LNCAP (cell line): ENCODE data around the gene RABGAP1.

Source experiments
- TF ChIP-seq, protein P1 (sequence below): fragments of 450-650 bp; IDR thresholded peaks from 2 replicates; pipeline ENCODE4 v1.5.1; 2017; ENCODE audit warnings: mild to moderate bottlenecking

Gene RABGAP1

DNA sequence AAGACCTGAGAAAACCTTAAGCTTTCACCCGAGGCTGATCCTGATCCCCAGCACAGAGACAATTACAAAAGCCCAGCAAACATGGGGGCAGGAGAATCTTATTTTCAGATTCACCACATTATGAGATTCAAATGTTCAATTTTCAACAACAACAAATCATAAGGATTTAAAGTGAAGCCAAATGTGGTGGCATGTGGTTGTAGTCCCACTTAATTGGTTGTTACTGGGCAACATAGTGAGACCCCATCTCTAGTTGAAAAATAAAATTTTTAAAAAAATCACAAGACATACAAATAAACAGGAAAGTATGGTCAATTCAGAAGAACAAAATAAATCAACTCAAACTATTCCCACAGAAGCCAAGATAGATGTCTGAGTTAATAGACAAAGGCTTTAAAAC, 3.9 kb upstream of the RABGAP1 start:
- TF ChIP-seq, protein P1, sequence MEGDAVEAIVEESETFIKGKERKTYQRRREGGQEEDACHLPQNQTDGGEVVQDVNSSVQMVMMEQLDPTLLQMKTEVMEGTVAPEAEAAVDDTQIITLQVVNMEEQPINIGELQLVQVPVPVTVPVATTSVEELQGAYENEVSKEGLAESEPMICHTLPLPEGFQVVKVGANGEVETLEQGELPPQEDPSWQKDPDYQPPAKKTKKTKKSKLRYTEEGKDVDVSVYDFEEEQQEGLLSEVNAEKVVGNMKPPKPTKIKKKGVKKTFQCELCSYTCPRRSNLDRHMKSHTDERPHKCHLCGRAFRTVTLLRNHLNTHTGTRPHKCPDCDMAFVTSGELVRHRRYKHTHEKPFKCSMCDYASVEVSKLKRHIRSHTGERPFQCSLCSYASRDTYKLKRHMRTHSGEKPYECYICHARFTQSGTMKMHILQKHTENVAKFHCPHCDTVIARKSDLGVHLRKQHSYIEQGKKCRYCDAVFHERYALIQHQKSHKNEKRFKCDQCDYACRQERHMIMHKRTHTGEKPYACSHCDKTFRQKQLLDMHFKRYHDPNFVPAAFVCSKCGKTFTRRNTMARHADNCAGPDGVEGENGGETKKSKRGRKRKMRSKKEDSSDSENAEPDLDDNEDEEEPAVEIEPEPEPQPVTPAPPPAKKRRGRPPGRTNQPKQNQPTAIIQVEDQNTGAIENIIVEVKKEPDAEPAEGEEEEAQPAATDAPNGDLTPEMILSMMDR, result no peak

DNA sequence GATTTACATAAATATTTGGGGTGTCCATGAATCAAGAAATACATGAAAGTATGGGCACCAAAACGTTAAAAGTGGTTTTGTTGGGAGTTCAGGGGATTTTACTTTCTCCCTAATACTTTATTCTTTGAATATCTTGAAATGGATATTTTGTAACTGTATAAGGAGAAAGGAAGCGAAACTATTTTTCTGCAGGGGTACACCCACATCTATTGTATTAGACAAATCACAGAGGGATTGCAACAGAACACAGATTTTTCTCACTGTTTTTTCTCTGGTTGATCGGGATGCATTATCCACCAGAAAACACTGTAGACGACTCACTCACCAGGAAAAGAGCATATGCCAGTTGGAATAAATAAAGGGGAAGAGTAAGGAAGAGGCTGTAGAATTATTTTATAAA, 1.2 kb upstream of the RABGAP1 start:
- TF ChIP-seq, protein P1, result no peak

DNA sequence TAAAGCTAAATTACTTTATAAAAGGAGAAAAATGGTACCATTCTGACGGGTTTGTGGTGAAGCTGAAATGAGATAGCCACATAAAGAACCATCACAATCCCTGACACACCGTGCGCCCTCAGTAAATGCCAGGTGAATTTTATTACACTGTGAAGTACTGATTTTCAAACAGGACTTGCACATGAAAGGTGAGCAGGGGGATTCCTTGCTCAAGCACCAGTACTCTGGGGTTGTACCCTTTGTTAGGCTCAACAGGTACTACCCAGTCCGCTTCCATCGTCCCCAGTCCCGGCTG, 419 bp upstream of the RABGAP1 start:
- TF ChIP-seq, protein P1, result no peak

DNA sequence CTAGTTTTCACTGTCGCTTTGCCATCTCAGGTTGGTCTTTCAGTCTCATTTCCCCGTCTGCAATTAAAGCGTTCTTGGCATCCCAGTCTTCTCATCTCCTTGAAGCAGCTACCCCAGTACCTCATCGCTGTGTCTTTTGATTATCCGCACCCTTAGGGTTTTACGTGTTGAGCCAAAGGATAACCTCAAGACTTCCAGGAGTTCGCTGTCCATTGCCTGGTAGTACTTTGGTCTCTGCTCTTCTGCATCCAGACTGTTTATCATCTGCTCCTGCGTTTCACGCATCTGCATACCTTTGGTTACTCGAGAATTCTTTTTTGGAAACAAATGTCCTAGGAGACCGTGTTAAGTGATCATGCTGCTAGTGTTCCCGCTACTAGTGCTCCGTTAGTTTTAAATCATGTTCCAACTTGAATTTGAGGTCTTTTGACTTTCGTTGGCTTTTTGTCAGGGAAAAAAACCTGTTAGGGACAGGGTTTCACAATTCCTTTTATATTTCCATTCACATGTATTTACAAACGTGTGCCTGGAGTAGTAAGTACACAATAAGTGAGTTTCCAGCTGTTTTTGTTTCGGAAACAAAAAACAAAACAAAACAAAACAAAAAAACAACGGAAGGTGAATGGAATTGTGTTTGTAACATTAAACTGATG, 888 bp downstream of the RABGAP1 start:
- TF ChIP-seq, protein P1, result no peak

DNA sequence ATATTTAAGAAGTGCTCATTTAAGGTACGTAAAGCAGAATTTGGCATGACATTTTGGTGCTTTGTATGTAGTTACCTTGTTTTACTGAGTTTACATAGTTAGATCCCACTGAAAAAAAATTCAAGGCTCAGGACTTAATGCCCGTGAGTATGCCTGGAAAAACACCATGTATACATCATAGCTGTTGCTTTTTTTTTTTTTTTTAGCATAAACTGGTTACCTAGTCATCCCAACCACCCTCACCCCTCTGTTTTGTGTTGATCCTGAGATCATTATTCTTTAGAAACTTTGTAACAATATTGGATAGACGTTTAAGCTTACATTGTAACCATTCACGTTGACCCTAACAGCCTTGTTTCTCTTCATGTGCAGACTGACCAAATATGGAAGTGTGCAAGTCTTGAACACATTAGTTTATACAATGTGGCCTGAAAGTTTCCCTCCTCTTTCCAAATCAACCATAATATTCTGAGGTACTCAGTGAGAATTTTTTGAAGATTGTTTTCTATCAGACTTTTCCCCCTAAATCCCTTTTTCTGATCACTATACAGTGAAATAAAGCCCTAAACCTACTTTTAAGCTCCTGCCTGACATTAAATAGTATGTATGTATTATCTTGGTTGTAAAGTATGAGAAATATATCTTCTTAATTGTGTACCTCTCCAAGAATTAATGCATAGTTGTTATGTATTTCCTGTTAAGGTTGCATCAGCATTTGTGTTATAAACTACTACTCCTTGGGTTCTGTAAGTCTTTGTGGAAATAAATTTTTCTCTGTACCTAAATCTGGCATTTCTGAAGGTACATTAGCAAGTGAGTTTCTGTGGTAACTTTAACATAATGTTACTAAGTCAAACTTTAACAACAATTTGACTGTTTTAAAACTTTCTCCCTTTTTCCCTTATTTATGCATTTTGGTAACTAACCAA, 4.4 kb downstream of the RABGAP1 start:
- TF ChIP-seq, protein P1, result no peak

DNA sequence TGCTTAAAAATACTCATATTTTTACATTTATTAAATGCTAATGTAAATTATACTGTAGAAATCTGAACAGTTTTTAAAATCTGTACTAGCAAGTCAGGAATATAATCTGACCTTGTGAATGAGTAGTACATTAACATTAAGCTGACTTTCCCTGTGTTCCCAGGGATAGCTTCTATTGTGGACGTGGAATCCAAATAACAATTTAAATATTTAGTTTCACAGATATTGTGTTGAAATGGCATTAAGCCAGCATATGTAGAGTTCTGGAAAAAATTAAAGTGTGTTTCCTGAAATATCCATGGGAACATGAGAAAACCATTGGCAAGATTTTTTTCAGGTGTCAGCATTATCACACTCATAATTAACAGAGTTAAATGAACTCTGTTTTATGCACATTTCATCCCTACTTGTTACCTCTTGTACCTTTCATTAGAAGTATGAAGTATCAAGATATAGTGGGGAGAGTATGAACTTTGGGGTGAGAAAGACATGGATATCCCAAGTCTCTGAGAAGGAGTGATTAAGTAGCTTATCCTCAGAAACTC, 5.7 kb downstream of the RABGAP1 start:
- TF ChIP-seq, protein P1, result no peak

DNA sequence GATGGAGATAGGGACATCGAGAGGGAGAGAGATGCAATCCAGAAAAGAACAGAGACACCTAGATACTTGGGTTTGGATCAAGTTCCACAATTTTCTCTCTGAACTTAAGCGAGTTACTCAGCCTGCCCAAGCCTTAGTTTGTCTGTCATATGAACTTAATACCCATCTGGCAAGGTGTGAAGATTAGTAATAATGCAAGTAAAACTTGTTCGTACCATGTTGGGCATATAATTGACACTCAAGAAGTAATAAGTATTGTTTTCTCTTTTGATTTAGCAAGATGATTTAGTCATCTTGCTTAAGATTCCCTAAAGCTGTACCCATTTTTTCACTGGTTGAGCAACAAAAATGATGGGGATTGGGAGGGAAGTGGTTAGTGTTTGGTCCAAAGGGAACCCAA, 7.5 kb downstream of the RABGAP1 start:
- TF ChIP-seq, protein P1, result no peak
